LNCaP clone FGC (cell line): ENCODE results near the gene IQSEC1.

ENCODE experiments used
- DNase-seq: peaks from one replicate; pipeline ENCODE4 v3.0.0-alpha.2; 2011; ENCODE audit warnings: low read depth
- H3K4me3 ChIP-seq: 2 replicates; pipeline ENCODE4 v1.5.1; 2011; ENCODE audit warnings: mild to moderate bottlenecking, low read depth, low read length, control low read depth
- CTCF ChIP-seq: IDR thresholded peaks from 2 replicates; pipeline ENCODE4 v1.5.1; 2012; ENCODE audit warnings: mild to moderate bottlenecking; ENCODE audit not compliant: control insufficient read depth, insufficient read depth; ENCODE audit errors: extremely low read depth

Gene IQSEC1

GRCh38 chr3:13062647-13063046 is 10.6 kb downstream of the IQSEC1 start:
- DNase-seq, result no peak
- no peak overlapping the region for H3K4me3 ChIP-seq
- no peak for TF ChIP-seq CTCF

- DNase-seq, result no peak
- TF ChIP-seq CTCF, result no peak
- H3K4me3 ChIP-seq, result no peak overlapping the region
Measured at GRCh38 chr3:13060341-13060910, 12.8 kb downstream of the IQSEC1 start.

DNA sequence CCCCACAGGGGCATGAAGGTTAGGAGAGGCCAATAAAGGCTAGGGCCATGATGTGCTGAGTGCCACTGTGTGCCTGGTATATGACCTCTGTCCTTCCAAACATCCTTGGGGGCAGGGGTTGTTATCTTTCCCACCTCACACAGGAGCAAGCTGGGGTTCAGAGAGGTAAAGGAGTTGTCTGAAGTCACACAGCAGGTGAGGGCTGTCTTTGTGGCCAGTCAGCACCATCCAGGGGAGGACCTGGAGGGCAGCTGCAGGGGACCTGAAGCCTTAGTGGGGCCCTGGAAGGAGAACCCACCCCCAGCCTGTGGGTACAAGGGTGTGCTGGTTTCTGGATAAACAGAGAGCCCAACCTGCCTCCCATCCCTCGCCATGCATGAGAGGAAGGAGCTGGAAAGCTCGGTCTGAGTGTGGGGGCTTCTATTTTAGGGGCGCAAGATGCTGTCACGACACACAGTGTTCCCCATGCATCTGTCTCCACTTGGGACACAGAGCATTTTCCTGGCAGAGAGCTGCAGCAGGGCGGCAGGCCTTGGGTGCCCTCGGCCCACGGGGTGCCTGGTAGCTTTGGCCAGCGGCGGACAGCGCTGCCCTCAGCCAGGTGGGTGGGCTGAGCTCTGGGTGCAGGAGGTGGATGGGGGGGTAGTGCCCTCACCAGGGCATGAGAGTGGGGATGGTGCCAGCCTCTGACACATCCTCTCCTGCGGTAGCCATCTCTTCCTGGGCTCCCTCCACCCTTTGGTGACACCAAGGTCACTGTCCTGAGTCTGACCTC is 14.7 kb downstream of the IQSEC1 start:
- H3K4me3 ChIP-seq, result no peak overlapping the region
- no peak for TF ChIP-seq CTCF
- DNase-seq, result no peak

- no peak overlapping the region for H3K4me3 ChIP-seq
- TF ChIP-seq CTCF, result no peak
- DNase-seq, result no peak
Measured at GRCh38 chr3:13057282-13058040, 15.8 kb downstream of the IQSEC1 start.

GRCh38 chr3:13055634-13056033 is 17.6 kb downstream of the IQSEC1 start:
- H3K4me3 ChIP-seq, result no peak overlapping the region
- no peak for TF ChIP-seq CTCF
- DNase-seq, result no peak

- TF ChIP-seq CTCF, result no peak
- no peak overlapping the region for H3K4me3 ChIP-seq
- no peak for DNase-seq
Measured at GRCh38 chr3:13054341-13055285, 18.6 kb downstream of the IQSEC1 start.
